Lung (tissue), 12 donors: ENCODE data around the gene MAP3K1. TPM values are rescaled to one million over a fixed set of nuclear protein-coding genes. Genes with fewer than 3 reads are reported as not detected.
A peak's percentile ranks its signal among the peaks of the same experiment; 100 is the strongest.

Experiments
- ATAC-seq: fragments of 200-7000 bp; cut with Tn5 transposase; one replicate; pipeline ENCODE4 v1.9.1; 2020; ENCODE audit warnings: moderate number of reproducible peaks; ENCODE audit not compliant: insufficient read depth, low FRiP score
- DNase-seq, 3 donors: peaks; one replicate each; pipeline ENCODE4 v3.0.0-alpha.2; 2013 to 2017
- H3K27ac ChIP-seq, 2 donors: one replicate each; pipeline ENCODE4 v1.5.1; 2013; ENCODE audit warnings: mild to moderate bottlenecking in 2 of 2, moderate library complexity in 2 of 2, control low read depth in 1 of 2, inconsistent platforms in 1 of 2, low read depth in 1 of 2, low read length in 1 of 2
- H3K27me3 ChIP-seq, 3 donors: one replicate each; pipeline ENCODE4 v1.5.1; 2013; ENCODE audit warnings: low read length in 2 of 3; ENCODE audit not compliant: control insufficient read depth in 3 of 3, insufficient read depth in 3 of 3
- H3K36me3 ChIP-seq, 4 donors: one replicate each; pipeline ENCODE4 v1.5.1; 2013; ENCODE audit warnings: low read length in 4 of 4, mild to moderate bottlenecking in 1 of 4, moderate library complexity in 1 of 4; ENCODE audit not compliant: control insufficient read depth in 4 of 4, insufficient read depth in 4 of 4
- H3K4me1 ChIP-seq, 5 donors: one replicate each; pipeline ENCODE4 v1.5.1; 2013; ENCODE audit warnings: low read length in 5 of 5, mild to moderate bottlenecking in 2 of 5, moderate library complexity in 1 of 5; ENCODE audit not compliant: control insufficient read depth in 5 of 5, insufficient read depth in 5 of 5
- H3K4me3 ChIP-seq: one replicate; pipeline ENCODE4 v1.5.1; 2013; ENCODE audit warnings: mild to moderate bottlenecking, control low read depth, moderate library complexity
- H3K9ac ChIP-seq, 2 donors: one replicate each; pipeline ENCODE4 v1.5.1; 2013; ENCODE audit warnings: low read length in 2 of 2, control low read depth in 1 of 2; ENCODE audit not compliant: insufficient read depth in 1 of 2
- H3K9me3 ChIP-seq, 4 donors: one replicate each; pipeline ENCODE4 v1.5.1; 2013; ENCODE audit warnings: low read length in 3 of 4, mild to moderate bottlenecking in 1 of 4, moderate library complexity in 1 of 4; ENCODE audit not compliant: control insufficient read depth in 4 of 4, insufficient read depth in 3 of 4
- CTCF ChIP-seq: IDR thresholded peaks from 2 replicates; pipeline ENCODE4 v1.5.1; 2012; ENCODE audit warnings: mild to moderate bottlenecking; ENCODE audit errors: control extremely low read depth, extremely low read depth
- WGBS, 2 donors: extraction: QIAGEN DNeasy Blood & Tissue Kit; methylation state at CpG; one replicate each; pipeline ENCODE4 v1.1.7; 2013; 5-methylcytosine and 5-hydroxymethylcytosine counted together
- polyA plus RNA-seq, 2 donors: library from polyadenylated mRNA; stranded (reverse); fragments of 200-250 nt; gene quantifications; one replicate each; pipeline ENCODE4 v1.2.1, GENCODE V29; 2013
- total RNA-seq, 2 donors: library from RNA; depleted of rRNA in 1 of 2; stranded (reverse); fragments of >200 nt in 1 of 2; gene quantifications; one replicate each; pipeline ENCODE4 v1.2.1, GENCODE V29; 2014 to 2021
- donor health status: control.
- donor health status: control.
- donor health status: Bipolar disorder and iron deficiency.
- donor health status: healthy.
- donor health status: DM: yes; HTN: yes; CAD: no.

The MAP3K1 gene
- total and polyA plus RNA-seq, 4 donors, result 7.7 to 55.2 (median 16.0) TPM

- Histone ChIP-seq H3K4me3 (peak overlapping the region; percentile 74), H3K4me1 (peaks cover 0 to 11% (median 3%) of the 10 kb centered on the region in 5 donors), H3K9me3 (no peaks in the 10 kb centered on the region), H3K27ac (peak overlapping the region; percentile 92 to 99), H3K9ac (peak overlapping the region; percentile 84 to 88), H3K27me3 (no peaks in the 10 kb centered on the region), H3K36me3 (peaks cover 0 to 3% (median 0%) of the 10 kb centered on the region in 4 donors)
- ATAC-seq (peak; percentile 58), DNase-seq (no peak)
- TF ChIP-seq CTCF, result no peak
- 0 to 1% methylated on average over 19 of the region's 19 CpGs for WGBS, 2 donors
Measured at GRCh38 chr5:56908942-56909293, 93.6 kb downstream of the MAP3K1 start.

- DNase-seq (peak; percentile 99), ATAC-seq (peak; percentile 94)
- 0% methylated on average over 59 to 84 of the region's 84 CpGs for WGBS, 2 donors
- Histone ChIP-seq H3K36me3 (peaks cover 0 to 4% (median 0%) of the 10 kb centered on the region in 4 donors), H3K4me3 (peak within 1 kb of the TSS; percentile 74), H3K27me3 (no peaks in the 10 kb centered on the region), H3K4me1 (peaks cover 0 to 11% (median 3%) of the 10 kb centered on the region in 5 donors), H3K9ac (peak within 1 kb of the TSS; percentile 92 to 96), H3K9me3 (no peaks in the 10 kb centered on the region), H3K27ac (peak within 1 kb of the TSS; percentile 92 to 99)
- TF ChIP-seq CTCF, result no peak
Measured at GRCh38 chr5:56909294-56910209, 94.2 kb downstream of the MAP3K1 start, which contains the start of gene SETD9. SETD9 (plus strand) TSS chr5:56909596; CDS start chr5:56909646, 50 bp downstream.

- no peak for TF ChIP-seq CTCF
- H3K27me3 ChIP-seq, result no peaks in the 10 kb centered on the region
- H3K4me1 ChIP-seq, result peaks cover 0 to 11% (median 3%) of the 10 kb centered on the region in 5 donors
- DNase-seq (peak in 2 of 3 donors; percentile 60 to 67), ATAC-seq (peak; percentile 3)
- peak overlapping the region; percentile 92 to 96 for H3K9ac ChIP-seq
- peak overlapping the region; percentile 90 to 95 for H3K27ac ChIP-seq
- peak overlapping the region; percentile 53 for H3K4me3 ChIP-seq
- WGBS, 2 donors, result 0 to 1% methylated on average over 29 of the region's 29 CpGs
- no peaks in the 10 kb centered on the region for H3K9me3 ChIP-seq
- peaks cover 0 to 6% (median 0%) of the 10 kb centered on the region in 4 donors for H3K36me3 ChIP-seq
Measured at GRCh38 chr5:56910210-56910965, 95.0 kb downstream of the MAP3K1 start.
